Dendritic cell treated with granulocyte-macrophage colony-stimulating factor and Interleukin-4, amounts not matched to agents 40 ng/mL and 50 ng/mL, for 4 days (primary cell): ENCODE results near the gene CAMKMT.

Source experiments
- H3K27ac Mint-ChIP-seq: one replicate; pipeline ENCODE4 v1.8.0; 2022; ENCODE audit warnings: mild to moderate bottlenecking, mixed read lengths
- H3K27me3 Mint-ChIP-seq: one replicate; pipeline ENCODE4 v1.8.0; 2022; ENCODE audit warnings: mild to moderate bottlenecking, mixed read lengths
- H3K36me3 Mint-ChIP-seq: one replicate; pipeline ENCODE4 v1.8.0; 2022; ENCODE audit warnings: low read depth, mixed read lengths
- H3K4me1 Mint-ChIP-seq: one replicate; pipeline ENCODE4 v1.8.0; 2022; ENCODE audit warnings: low read depth, mixed read lengths
- H3K4me3 Mint-ChIP-seq: one replicate; pipeline ENCODE4 v1.8.0; 2022; ENCODE audit warnings: mild to moderate bottlenecking, moderate library complexity, mixed read lengths
- H3K9me3 Mint-ChIP-seq: one replicate; pipeline ENCODE4 v1.8.0; 2022; ENCODE audit warnings: mixed read lengths
- intact Hi-C: fragments of 100-400 bp; cut with micrococcal nuclease; formaldehyde crosslinking; loops from one replicate; pipeline ENCODE4 v1.15.0; 2022

Gene CAMKMT

DNA sequence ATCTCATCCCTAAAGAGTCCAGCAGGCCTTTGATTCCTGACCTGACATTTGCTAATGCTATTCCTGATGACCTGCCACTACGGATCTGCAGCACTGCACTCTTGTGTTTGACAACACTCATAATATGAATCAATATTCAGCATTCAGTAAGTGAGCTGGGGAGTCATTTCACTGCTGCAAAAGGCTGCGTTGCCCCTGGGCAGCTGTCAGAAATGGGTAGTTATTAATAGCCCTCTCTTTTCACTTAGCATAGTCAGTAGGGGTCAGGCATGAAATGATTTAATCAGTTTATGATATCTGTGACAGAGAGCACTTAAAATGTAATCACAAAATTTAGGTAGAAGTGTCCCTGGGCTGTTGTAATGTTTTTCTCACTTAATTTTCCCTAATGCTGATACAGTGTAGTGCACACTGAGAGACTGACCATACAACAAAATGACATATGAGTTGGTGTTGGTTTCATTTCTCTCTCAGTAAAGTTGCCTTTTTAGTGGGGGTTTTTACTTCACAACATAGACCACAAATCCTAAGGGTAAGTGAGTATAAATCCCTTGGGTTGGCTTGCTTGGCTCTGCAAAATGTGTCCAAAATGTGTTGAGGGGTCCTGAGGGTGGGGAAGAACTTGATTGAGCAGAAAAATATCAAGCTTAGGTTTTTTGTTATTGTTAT lies 184.8 kb downstream of the CAMKMT start:
- Mint-ChIP-seq H3K9me3 (no peaks in the 10 kb centered on the region), H3K4me3 (no peak overlapping the region), H3K36me3 (no peaks in the 10 kb centered on the region), H3K27me3 (peaks cover 4% of the 10 kb centered on the region), H3K27ac (no peak overlapping the region), H3K4me1 (peaks cover 17% of the 10 kb centered on the region)
- intact Hi-C loops, result no loop called here

DNA sequence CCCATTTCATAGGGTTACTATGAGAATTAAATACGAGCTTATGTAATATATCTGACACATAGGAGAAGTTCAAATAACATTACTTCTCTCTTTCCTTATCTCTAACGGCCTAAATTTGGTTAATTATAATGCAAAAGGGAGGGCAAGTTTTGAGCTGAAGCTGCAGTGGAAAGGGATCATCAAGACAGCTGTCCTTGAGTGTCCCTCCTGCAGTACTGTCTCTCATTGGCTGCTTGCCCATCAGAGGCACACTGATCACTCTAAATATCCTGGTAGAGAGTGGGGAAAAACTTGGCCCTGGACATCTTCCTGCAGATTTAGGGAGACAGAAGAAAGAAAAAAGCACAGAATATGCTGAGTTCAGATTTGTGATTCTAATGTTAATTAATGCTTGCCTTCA lies 186.0 kb downstream of the CAMKMT start:
- Mint-ChIP-seq H3K36me3 (no peaks in the 10 kb centered on the region), H3K27ac (no peak overlapping the region), H3K4me1 (peaks cover 17% of the 10 kb centered on the region), H3K27me3 (peaks cover 2% of the 10 kb centered on the region), H3K9me3 (no peaks in the 10 kb centered on the region), H3K4me3 (no peak overlapping the region)
- intact Hi-C loops, result no loop called here

DNA sequence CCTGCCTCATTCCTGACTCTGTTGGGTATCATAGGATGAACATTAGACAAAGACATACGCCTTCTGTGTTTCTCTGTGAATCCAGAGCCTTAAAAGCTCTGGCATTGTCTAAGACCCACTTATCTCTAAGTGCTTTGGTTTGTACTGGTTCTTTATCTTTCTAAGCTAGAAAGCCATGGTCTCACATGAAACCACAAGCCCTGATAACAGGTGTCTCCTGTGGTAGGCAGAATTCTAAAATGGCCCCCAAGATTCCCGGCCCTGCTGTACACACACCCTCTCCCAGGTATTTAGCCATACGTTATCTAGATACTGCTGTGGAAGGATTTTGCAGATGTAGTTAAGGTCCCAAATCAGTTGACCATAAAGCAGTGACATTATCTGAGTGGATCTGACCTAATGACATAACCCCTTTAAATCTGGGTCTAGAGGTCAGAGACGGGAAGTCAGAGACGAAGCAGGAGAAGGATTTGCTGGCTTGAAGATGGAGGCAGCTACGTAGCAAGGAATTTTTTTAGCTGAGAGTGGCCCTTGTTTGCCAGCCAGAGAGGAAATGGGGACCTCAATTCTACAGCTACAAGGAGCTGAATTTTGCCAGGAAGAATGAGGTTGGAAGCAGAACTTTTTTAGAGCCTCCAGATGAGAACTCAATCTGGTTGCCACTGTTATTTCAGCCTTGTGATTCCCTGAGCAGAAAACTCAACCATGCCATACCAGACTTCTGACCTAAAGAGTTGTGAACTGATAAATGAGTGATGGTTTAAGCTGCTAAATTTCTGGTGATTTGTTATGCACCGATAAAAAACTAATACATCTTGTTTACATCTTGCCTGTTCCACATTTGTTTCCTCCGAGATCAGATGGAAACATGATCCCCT lies 186.7 kb downstream of the CAMKMT start:
- no peak overlapping the region for H3K27ac Mint-ChIP-seq
- peaks cover 17% of the 10 kb centered on the region for H3K4me1 Mint-ChIP-seq
- H3K9me3 Mint-ChIP-seq, result no peaks in the 10 kb centered on the region
- peaks cover 2% of the 10 kb centered on the region for H3K27me3 Mint-ChIP-seq
- H3K4me3 Mint-ChIP-seq, result no peak overlapping the region
- intact Hi-C loops, result no loop called here
- H3K36me3 Mint-ChIP-seq, result no peaks in the 10 kb centered on the region

DNA sequence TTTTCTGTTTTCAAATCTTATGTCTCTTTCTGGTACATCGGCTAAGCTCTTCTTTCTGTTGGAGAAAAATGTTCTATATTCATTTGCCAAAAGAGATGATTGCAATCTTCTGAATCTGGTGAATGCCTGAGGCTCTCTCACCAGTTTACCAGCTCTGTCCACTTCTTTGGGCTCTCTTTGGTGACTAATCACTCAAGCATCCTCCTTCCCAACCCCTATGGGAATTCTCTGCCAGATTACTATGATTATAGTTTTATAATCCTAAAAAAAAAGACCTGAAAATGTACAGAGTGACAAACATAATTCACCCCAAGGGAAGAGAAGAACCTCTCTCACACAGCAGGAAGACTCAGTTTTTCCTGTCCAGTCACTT lies 187.3 kb downstream of the CAMKMT start:
- Mint-ChIP-seq H3K4me3 (no peak overlapping the region), H3K27ac (no peak overlapping the region)
- intact Hi-C loops, result no loop called here

DNA sequence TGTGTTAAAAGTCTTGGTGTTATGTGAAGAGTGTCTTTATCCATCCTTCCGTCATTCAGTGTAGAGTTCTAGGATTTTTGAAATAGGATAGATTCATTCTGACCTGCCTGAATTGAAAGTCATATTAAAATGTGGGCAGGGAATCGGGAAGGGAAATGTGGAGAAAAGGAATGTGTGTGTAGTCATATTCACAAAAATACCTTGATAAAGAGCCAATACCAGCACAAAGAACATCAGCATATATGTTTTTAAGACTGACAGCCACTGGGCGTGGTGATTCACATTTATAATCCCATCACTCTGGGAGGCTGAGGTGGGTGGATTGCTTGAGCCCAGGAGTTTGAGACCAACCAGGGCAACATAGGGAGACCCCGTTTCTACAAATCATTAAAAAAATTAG lies 188.1 kb downstream of the CAMKMT start:
- peaks cover 2% of the 10 kb centered on the region for H3K27me3 Mint-ChIP-seq

More for the DNA sequence above, 187.3 kb downstream of the CAMKMT start:
- no peaks in the 10 kb centered on the region for H3K36me3 Mint-ChIP-seq
- H3K4me1 Mint-ChIP-seq, result peaks cover 17% of the 10 kb centered on the region
- H3K9me3 Mint-ChIP-seq, result no peaks in the 10 kb centered on the region
- peaks cover 2% of the 10 kb centered on the region for H3K27me3 Mint-ChIP-seq

DNA sequence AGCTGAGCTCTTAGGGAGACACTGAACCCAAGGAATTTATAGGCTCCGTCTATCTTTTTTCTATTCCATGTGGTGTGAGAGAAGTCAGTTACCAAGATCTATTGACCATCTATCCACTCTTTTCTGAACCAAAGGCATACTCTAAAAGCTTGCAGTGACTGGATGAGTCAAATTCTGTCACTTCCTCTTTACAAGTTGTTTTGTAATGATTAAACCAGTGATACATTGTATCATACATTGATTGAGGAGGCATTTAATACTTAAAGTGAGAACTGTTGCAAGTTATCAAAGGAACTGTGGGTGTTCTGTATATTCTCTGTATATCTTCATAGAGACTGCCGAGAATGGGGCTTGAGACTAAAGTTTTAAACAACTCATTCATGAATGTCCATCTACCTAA lies 188.8 kb downstream of the CAMKMT start:
- Mint-ChIP-seq H3K4me1 (peaks cover 17% of the 10 kb centered on the region), H3K27me3 (peaks cover 2% of the 10 kb centered on the region), H3K9me3 (no peaks in the 10 kb centered on the region), H3K27ac (no peak overlapping the region), H3K36me3 (no peaks in the 10 kb centered on the region), H3K4me3 (no peak overlapping the region)
- intact Hi-C loops, result no loop called here

More for the DNA sequence above, 188.1 kb downstream of the CAMKMT start:
- intact Hi-C loops, result no loop called here
- Mint-ChIP-seq H3K4me1 (peaks cover 17% of the 10 kb centered on the region), H3K27ac (no peak overlapping the region), H3K4me3 (no peak overlapping the region), H3K9me3 (no peaks in the 10 kb centered on the region), H3K36me3 (no peaks in the 10 kb centered on the region)

DNA sequence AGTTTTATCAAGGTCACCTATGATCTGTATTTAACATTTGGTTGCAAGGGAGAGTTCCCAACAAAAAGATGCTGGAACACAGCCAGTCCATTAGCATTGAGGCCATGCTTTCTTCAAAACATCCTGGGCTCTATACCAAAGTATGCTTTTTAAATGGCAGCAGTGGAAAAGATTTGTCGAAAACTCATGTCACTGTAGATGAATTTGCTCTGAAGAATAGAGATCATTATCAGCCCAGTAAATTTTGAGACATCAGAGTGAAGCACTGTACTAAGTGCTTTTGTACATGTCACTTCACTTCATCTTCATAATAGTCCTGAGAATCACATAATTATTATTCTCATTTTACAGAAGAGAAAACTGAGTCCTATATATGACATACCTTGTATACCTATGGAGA lies 189.8 kb downstream of the CAMKMT start:
- Mint-ChIP-seq H3K27ac (no peak overlapping the region), H3K36me3 (no peaks in the 10 kb centered on the region), H3K4me1 (peaks cover 14% of the 10 kb centered on the region), H3K27me3 (peaks cover 2% of the 10 kb centered on the region), H3K9me3 (no peaks in the 10 kb centered on the region), H3K4me3 (no peak overlapping the region)
- intact Hi-C loops, result no loop called here

DNA sequence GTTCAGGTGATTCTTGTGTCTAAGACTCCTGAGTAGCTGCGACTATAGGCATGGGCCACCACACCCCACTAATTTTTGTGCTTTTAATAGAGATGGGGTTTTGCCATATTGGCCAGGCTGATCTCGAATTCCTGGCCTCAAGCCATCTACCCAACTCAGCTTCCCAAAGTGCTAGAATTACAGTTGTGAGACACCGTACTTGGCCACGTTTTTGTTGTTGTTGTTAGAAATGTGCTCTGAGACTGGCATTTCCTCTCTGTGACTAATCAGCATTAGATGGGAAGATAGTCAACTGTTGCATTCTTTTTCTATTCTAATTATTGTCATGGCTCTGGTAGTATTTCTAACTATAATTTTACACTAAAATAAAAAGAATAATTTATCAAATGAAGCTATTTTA lies 191.7 kb downstream of the CAMKMT start:
- Mint-ChIP-seq H3K36me3 (no peaks in the 10 kb centered on the region), H3K4me1 (peaks cover 4% of the 10 kb centered on the region)

DNA sequence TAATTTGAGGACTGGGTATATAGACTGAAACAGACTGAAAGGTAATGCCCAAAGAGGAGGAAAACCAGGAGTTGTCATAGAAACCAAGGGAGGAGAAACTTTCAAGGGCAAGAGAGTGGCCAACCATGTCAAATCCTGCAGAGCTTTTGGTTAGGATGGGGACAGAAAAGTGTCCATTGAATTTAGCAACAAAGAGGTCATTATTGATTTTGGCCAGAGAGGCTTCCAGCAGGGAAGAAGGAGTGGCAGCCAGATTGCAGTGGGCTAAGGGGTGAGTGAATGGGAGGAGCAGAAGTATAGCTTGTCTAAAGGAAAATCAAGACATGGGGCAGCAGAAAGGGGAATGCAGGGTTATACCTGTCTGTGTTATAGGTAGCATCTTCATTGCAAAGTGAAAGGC lies 194.0 kb downstream of the CAMKMT start:
- intact Hi-C loops, result loop anchor here (5.0 kb wide), 1 partner anchor 402 kb away; no protein-coding TSS in a partner anchor
- H3K27me3 Mint-ChIP-seq, result no peaks in the 10 kb centered on the region
- H3K4me1 Mint-ChIP-seq, result peaks cover under 1% of the 10 kb centered on the region
- H3K4me3 Mint-ChIP-seq, result no peak overlapping the region
- no peaks in the 10 kb centered on the region for H3K9me3 Mint-ChIP-seq
- H3K27ac Mint-ChIP-seq, result no peak overlapping the region
- H3K36me3 Mint-ChIP-seq, result no peaks in the 10 kb centered on the region

More for the DNA sequence above, 191.7 kb downstream of the CAMKMT start:
- intact Hi-C loops, result no loop called here
- Mint-ChIP-seq H3K9me3 (no peaks in the 10 kb centered on the region), H3K4me3 (no peak overlapping the region), H3K27me3 (peaks cover 2% of the 10 kb centered on the region), H3K27ac (no peak overlapping the region)

DNA sequence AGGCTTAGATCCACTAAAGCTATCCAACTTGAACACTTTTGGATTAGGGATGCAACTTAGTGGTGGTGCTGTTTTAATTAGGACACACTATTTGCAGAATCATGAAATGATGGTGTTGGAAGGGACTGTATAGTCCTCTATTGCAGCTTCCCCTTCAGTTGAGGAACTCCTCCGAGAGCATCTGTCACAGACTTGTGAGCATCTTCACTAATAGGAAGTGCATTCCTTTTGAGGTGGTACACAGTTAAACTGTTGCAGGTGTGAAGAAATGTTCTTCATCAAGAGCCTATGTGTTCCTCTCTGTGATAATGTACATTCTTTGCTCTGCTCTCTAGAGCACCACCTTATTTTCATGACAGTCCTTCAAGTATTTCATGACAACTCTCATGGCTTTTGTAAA lies 197.4 kb downstream of the CAMKMT start:
- intact Hi-C loops, result loop anchor here (5.0 kb wide), 1 partner anchor 398 kb away; no protein-coding TSS in a partner anchor
- no peaks in the 10 kb centered on the region for H3K27me3 Mint-ChIP-seq
- H3K36me3 Mint-ChIP-seq, result no peaks in the 10 kb centered on the region
- H3K4me3 Mint-ChIP-seq, result no peak overlapping the region
- no peaks in the 10 kb centered on the region for H3K9me3 Mint-ChIP-seq
- H3K4me1 Mint-ChIP-seq, result no peaks in the 10 kb centered on the region
- H3K27ac Mint-ChIP-seq, result no peak overlapping the region

DNA sequence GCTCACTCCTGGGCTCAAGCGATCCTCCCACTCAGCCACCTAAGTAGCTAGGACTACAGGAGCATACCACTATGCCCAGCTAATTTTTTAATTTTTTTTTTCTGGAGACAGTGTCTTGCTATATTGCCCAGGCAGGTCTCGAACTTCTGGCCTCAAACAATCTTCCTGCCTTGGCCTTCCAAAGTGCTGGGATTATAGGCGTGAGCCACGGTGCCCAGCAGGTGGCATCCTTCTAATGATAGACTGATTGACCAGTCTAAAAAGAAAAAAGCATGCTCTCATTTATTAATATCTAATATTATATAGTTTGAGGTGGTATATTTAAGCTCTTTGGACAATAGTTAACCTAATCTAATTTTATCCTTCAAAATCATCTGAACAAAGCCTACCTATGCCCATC lies 198.6 kb downstream of the CAMKMT start:
- Mint-ChIP-seq H3K36me3 (no peaks in the 10 kb centered on the region), H3K4me1 (no peaks in the 10 kb centered on the region), H3K9me3 (no peaks in the 10 kb centered on the region), H3K27ac (no peak overlapping the region), H3K27me3 (no peaks in the 10 kb centered on the region), H3K4me3 (no peak overlapping the region)
- intact Hi-C loops, result no loop called here

DNA sequence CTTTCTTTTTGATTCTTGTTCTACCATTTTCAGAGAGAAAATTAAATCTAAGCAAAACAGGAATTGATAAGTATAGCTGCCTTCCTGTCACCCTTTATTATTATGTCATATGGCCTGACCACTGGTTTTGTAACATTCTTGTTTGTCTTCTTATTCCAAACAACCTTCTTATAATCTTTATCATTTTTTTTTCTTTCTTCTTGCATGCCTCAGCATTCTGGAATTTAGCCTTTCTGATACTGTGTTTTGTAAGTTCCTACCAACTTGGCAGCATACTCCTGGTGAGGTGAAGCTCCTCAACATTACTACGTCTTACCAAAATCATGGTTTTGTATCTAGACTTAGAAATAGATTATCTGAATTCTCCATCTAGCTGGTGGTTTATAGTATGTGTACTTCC lies 199.2 kb downstream of the CAMKMT start:
- intact Hi-C loops, result no loop called here

DNA sequence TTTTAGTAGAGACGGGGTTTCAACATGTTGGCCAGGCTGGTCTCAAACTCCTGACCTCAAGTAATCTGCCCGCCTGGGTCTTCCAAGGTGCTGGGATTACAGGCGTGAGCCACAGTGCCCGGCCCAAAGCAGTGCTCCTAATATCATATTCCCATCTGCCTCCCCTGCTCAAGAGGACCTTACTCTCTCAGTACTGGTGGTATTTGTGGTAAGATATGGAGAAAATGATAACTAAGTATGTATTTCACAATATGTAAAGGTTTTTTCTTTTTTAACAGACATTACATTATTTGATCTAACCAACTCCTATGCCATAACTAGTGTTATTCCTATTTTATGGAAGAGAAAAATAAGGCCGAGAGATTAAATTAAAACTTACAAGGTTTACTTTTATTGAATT lies 201.0 kb downstream of the CAMKMT start:
- Mint-ChIP-seq H3K27me3 (no peaks in the 10 kb centered on the region), H3K36me3 (no peaks in the 10 kb centered on the region), H3K9me3 (no peaks in the 10 kb centered on the region), H3K4me1 (no peaks in the 10 kb centered on the region), H3K4me3 (no peak overlapping the region), H3K27ac (no peak overlapping the region)
- intact Hi-C loops, result no loop called here

More for the DNA sequence above, 199.2 kb downstream of the CAMKMT start:
- no peaks in the 10 kb centered on the region for H3K36me3 Mint-ChIP-seq
- no peaks in the 10 kb centered on the region for H3K4me1 Mint-ChIP-seq
- no peak overlapping the region for H3K4me3 Mint-ChIP-seq
- no peaks in the 10 kb centered on the region for H3K27me3 Mint-ChIP-seq
- H3K27ac Mint-ChIP-seq, result no peak overlapping the region
- H3K9me3 Mint-ChIP-seq, result no peaks in the 10 kb centered on the region

DNA sequence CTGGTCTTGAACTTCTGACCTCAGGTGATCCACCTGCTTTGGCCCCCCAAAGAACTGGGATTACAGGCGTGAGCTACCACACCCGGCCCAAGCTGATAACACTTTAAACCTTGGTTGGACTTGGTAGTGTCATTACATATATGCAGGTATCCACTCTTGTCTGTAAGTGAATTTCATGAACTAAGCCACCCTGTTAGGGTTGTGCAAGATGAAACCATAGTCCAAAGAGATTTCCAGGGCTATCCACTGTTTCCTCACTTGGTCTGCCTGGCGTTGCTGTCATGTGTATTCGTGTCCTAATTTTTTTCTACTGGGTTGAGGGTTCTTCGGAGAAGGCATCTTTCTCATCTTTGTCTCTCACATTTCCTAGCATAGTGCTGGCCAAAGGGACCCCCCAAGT lies 203.0 kb downstream of the CAMKMT start:
- no peak overlapping the region for H3K4me3 Mint-ChIP-seq
- intact Hi-C loops, result no loop called here
- H3K9me3 Mint-ChIP-seq, result peaks cover 12% of the 10 kb centered on the region

More for the DNA sequence above, 203.0 kb downstream of the CAMKMT start:
- no peak overlapping the region for H3K27ac Mint-ChIP-seq
- no peaks in the 10 kb centered on the region for H3K36me3 Mint-ChIP-seq
- H3K4me1 Mint-ChIP-seq, result peaks cover 16% of the 10 kb centered on the region
- H3K27me3 Mint-ChIP-seq, result no peaks in the 10 kb centered on the region
